HG03354 (cell line): ENCODE measurements around the gene SYNE2.
"Not testable (repeated sequence)": the region's sequence is repeated elsewhere in the genome, so short reads cannot be mapped to it uniquely, and the experiment has no call there.

Experiments used
- ATAC-seq: cut with Tn5 transposase; IDR thresholded peaks from one replicate; pipeline ENCODE4 v1.9.1; 2021; ENCODE audit warnings: mild to moderate bottlenecking; ENCODE audit not compliant: unreplicated experiment, poor library complexity, severe bottlenecking

SYNE2 gene

GRCh38 chr14:63870753-63871037, 17.9 kb downstream of the SYNE2 start:
- ATAC-seq = not testable (repeated sequence)

- no peak for ATAC-seq
Measured at GRCh38 chr14:63874223-63874622, 21.4 kb downstream of the SYNE2 start.

GRCh38 chr14:63875311-63875710, 22.5 kb downstream of the SYNE2 start:
- ATAC-seq = no peak

- ATAC-seq = no peak
Measured at GRCh38 chr14:63877550-63877939, 24.7 kb downstream of the SYNE2 start.

GRCh38 chr14:63878052-63878451, 25.2 kb downstream of the SYNE2 start:
- no peak for ATAC-seq

- no peak for ATAC-seq
Measured at GRCh38 chr14:63878792-63879191, 26.0 kb downstream of the SYNE2 start.

GRCh38 chr14:63881926-63882325, 29.1 kb downstream of the SYNE2 start:
- ATAC-seq = no peak

GRCh38 chr14:63887899-63888298, 35.1 kb downstream of the SYNE2 start:
- no peak for ATAC-seq

- no peak for ATAC-seq
Measured at GRCh38 chr14:63890553-63890952, 37.7 kb downstream of the SYNE2 start.

GRCh38 chr14:63891148-63891975, 38.6 kb downstream of the SYNE2 start:
- ATAC-seq = no peak

- ATAC-seq = no peak
Measured at GRCh38 chr14:63892265-63892664, 39.5 kb downstream of the SYNE2 start.

- no peak for ATAC-seq
Measured at GRCh38 chr14:63893701-63894458, 41.1 kb downstream of the SYNE2 start.

- ATAC-seq = no peak
Measured at GRCh38 chr14:63895510-63895909, 42.7 kb downstream of the SYNE2 start.

- ATAC-seq = no peak
Measured at GRCh38 chr14:63896278-63896720, 43.5 kb downstream of the SYNE2 start.

GRCh38 chr14:63897721-63898163, 44.9 kb downstream of the SYNE2 start:
- ATAC-seq = no peak

- ATAC-seq = peak; percentile 49
Measured at GRCh38 chr14:63899953-63900352, 47.1 kb downstream of the SYNE2 start.

GRCh38 chr14:63901434-63902085, 48.8 kb downstream of the SYNE2 start:
- ATAC-seq = no peak

GRCh38 chr14:63902375-63902976, 49.7 kb downstream of the SYNE2 start:
- no peak for ATAC-seq

- no peak for ATAC-seq
Measured at GRCh38 chr14:63904724-63905123, 51.9 kb downstream of the SYNE2 start.

- no peak for ATAC-seq
Measured at GRCh38 chr14:63905370-63905769, 52.6 kb downstream of the SYNE2 start.
